Measurements from ENCODE around the gene TRPC4AP. TPM values are rescaled to one million over a fixed set of nuclear protein-coding genes. Genes with fewer than 3 reads are reported as not detected.

Gene TRPC4AP
- total RNA-seq, 1 experiment from 2014 or later, result 48.6 TPM

GRCh38 chr20:34956041-34956458 lies 136.6 kb downstream of the TRPC4AP start:
- BruUV-seq (replicated peaks), result TSS peak; percentile 92
- Histone ChIP-seq H2AFZ (ENCODE audit: low read depth, low read length, poor library complexity, severe bottlenecking) (peak overlapping the region; percentile 37), H3K36me3 (ENCODE audit: control insufficient read depth in 1 of 2, insufficient read depth in 2 of 2, low read length in 2 of 2) (0 out of 4 replicates have a peak, but pooled peaks cover 0 to 8% of the 10 kb centered on the region in 2 experiments), H3K9me3 (ENCODE audit: control insufficient read depth in 1 of 2, insufficient read depth in 1 of 2, low read depth in 1 of 2, low read length in 2 of 2) (no peaks in the 10 kb centered on the region), H3K4me2 (ENCODE audit: low read length) (peak overlapping the region; percentile 95), H3K4me1 (ENCODE audit: control insufficient read depth in 1 of 2, insufficient read depth in 2 of 2, low read length in 2 of 2) (peaks cover 7 to 24% of the 10 kb centered on the region in 2 experiments), H3K9me2 (ENCODE audit: insufficient read depth) (no peaks in the 10 kb centered on the region), H3K27me3 (ENCODE audit: insufficient read depth, low read length) (no peaks in the 10 kb centered on the region), H4K20me1 (ENCODE audit: insufficient read depth) (no peaks in the 10 kb centered on the region), H3K4me3 (replicated peaks in 1 of 2; ENCODE audit: low read depth in 1 of 2, low read length in 2 of 2) (peak overlapping the region; percentile 88 to 91), H3K9ac (ENCODE audit: low read length) (peak overlapping the region; percentile 86), H3K79me2 (ENCODE audit: insufficient read depth, low read length) (peaks cover 15% of the 10 kb centered on the region), H3K27ac (ENCODE audit: low read depth, low read length) (peak overlapping the region; percentile 75)
- DNase-seq (ENCODE audit: low read depth, low spot score) (no peak), ATAC-seq (no peak)
- ChIA-PET CTCF (interaction anchor here (0.6 to 3.3 kb wide), 3 partner anchors 81 to 120 kb away, joined by 4 to 26 read pairs (median 4); partner anchors contain the start of genes ACSS2 and GGT7), POLR2A (interaction anchor here (0.6 to 1.5 kb wide), 5 partner anchors 11 to 131 kb away, joined by 3 to 7 read pairs (median 3); partner anchors contain the start of genes ACSS2 and NCOA6), RAD21 (ENCODE audit: low non-redundant PET in 1 of 2, low total read pairs in 2 of 2, uncharacterized antibody in 2 of 2, unreplicated experiment in 2 of 2) (interaction anchor here (0.5 to 1.5 kb wide), 6 partner anchors 12 to 253 kb away, joined by 3 to 11 read pairs (median 4); partner anchors contain the start of gene ACSS2 (in 1 of the 2))
- TF ChIP-seq YY1 (IDR thresholded peaks at IDR 0.05; ENCODE audit: extremely low read depth, insufficient replicate concordance, low read depth, low read length), result no peak
- TF ChIP-seq ZFX (IDR thresholded peaks at IDR 0.05), result no peak
- TF ChIP-seq JUND (IDR thresholded peaks at IDR 0.05), result no peak
- TF ChIP-seq POLR2A (IDR thresholded peaks at IDR 0.05; ENCODE audit: borderline replicate concordance, extremely low read depth, insufficient read depth, insufficient read length), result no peak
- TF ChIP-seq TCF7L2 (IDR thresholded peaks at IDR 0.05; ENCODE audit: borderline replicate concordance, extremely low read depth, insufficient read depth, insufficient read length), result no peak
- no peak for TF ChIP-seq FOSL1 (IDR thresholded peaks at IDR 0.05; ENCODE audit: low read depth)
- no peak for TF ChIP-seq CEBPB (IDR thresholded peaks at IDR 0.05; ENCODE audit: low read depth)
- TF ChIP-seq SRF (IDR thresholded peaks at IDR 0.05; ENCODE audit: low read depth), result no peak
- TF ChIP-seq ZBTB33 (IDR thresholded peaks at IDR 0.05; ENCODE audit: extremely low read depth, insufficient replicate concordance, low read length), result no peak
- TF ChIP-seq CBX3 (IDR thresholded peaks at IDR 0.05; ENCODE audit: low read depth), result no peak
- TF ChIP-seq SIN3A (IDR thresholded peaks at IDR 0.05; ENCODE audit: low read depth), result no peak
- TF ChIP-seq ATF3 (IDR thresholded peaks at IDR 0.05), result no peak
- intact Hi-C loops (cut with micrococcal nuclease), result no loop called here
